GM19025 (cell line): Measurements from ENCODE around the gene CDK4.
"Not testable (repeated sequence)": the region's sequence is repeated elsewhere in the genome, so short reads cannot be mapped to it uniquely, and the experiment has no call there.

ENCODE experiments used
- ATAC-seq: cut with Tn5 transposase; IDR thresholded peaks from one replicate; pipeline ENCODE4 v1.9.1; 2021; ENCODE audit warnings: mild to moderate bottlenecking, low read depth, moderate library complexity; ENCODE audit not compliant: unreplicated experiment

The CDK4 gene

GRCh38 chr12:57716305-57716704 is 35.8 kb downstream of the CDK4 start:
- no peak for ATAC-seq

DNA sequence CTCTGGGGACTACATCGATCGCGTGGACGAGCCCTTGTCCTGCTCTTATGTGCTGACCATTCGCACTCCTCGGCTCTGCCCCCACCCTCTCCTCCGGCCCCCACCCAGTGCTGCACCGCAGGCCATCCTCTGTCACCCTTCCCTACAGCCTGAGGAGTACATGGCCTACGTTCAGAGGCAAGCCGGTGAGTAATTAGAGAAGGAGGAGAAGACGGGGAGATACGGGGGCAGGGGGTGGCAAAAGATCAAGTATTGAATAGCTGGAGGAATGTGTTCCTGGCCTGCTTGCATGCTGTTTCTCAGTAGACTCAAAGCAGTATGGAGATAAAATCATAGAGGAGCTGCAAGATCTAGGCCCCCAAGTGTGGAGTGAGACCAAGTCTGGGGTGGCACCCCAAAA is 36.3 kb downstream of the CDK4 start:
- ATAC-seq = no peak

GRCh38 chr12:57715036-57715748 is 36.9 kb downstream of the CDK4 start:
- ATAC-seq = not testable (repeated sequence)

GRCh38 chr12:57713209-57713608 is 38.9 kb downstream of the CDK4 start:
- ATAC-seq = no peak

- no peak for ATAC-seq
These were observed 39.4 kb downstream of the CDK4 start for GRCh38 chr12:57712701-57713100.

DNA sequence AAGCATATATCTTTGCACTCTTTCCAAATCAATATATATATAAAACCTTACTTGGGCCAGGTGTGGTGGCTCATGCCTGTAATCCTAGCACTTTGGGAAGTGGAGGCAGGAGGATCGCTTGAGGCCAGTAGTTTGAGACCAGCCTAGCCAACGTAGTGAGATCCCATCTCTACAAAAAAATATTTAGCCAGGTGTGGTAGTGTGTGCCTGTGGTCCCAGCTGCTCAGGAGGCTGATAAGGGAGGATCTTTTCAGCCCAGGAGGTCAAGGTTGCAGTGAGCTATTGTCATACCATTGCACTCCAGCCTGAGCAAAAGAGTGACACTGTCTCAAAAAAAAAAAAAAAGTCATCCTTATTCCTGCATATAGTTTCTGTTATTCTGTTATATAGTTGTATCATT is 43.8 kb downstream of the CDK4 start:
- ATAC-seq = no peak

- ATAC-seq = no peak
These were observed 44.9 kb downstream of the CDK4 start for GRCh38 chr12:57707250-57707649.

DNA sequence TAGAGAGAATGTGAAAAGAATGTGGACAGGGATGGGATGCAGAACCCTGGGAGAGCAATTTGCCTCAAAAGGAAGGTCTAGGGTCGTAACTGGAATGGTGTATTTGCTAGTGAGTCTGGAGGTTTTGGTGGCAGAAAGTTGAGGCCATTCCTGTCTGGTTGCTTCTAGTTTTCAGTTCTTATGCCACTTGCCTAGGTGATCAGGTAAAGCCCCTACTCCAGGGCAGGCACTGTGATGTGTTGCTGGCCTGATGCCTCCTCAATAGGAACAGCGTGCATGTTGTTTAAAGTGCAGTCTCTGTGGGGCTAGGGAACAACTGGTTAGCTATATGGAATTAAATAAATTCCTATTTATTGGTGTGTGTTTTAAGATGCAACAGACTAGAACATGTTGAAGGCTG is 51.8 kb downstream of the CDK4 start:
- ATAC-seq = no peak

DNA sequence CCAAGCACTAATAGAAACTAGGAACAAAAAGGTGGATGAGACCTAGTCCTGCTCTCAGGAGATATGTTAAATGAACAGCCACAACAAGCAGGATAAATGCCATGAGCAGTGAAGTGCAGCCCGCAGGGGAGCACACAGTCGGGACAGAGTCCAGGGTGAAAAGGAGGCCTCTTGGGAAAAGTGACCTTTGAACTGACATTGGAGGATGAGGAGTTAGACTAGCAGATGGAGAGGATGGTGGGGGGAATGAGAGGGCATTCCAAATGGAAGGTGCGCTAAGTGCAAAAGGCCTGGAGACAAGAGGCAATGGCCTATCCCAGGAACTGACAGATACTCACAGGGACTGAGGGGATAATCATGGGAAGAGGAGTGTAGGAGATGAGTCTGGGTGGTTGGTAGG is 53.7 kb downstream of the CDK4 start:
- no peak for ATAC-seq
